Kidney epithelial cell (primary cell): ENCODE results near the gene DNMBP. TPM values are rescaled to one million over a fixed set of nuclear protein-coding genes. Genes with fewer than 3 reads are reported as not detected.
A peak's percentile ranks its signal among the peaks of the same experiment; 100 is the strongest.
"Not testable (repeated sequence)": the region's sequence is repeated elsewhere in the genome, so short reads cannot be mapped to it uniquely, and the experiment has no call there.

Experiments used
- DNase-seq: peaks from one replicate; pipeline ENCODE4 v3.0.0-alpha.2; 2010; ENCODE audit warnings: low read depth
- H3K27me3 ChIP-seq: 2 replicates; pipeline ENCODE4 v1.6.0; 2011; ENCODE audit warnings: low read length; ENCODE audit not compliant: control insufficient read depth, insufficient read depth
- H3K36me3 ChIP-seq: 2 replicates; pipeline ENCODE4 v1.5.1; 2011; ENCODE audit warnings: low read length; ENCODE audit not compliant: control insufficient read depth, insufficient read depth
- H3K4me3 ChIP-seq: 2 replicates; pipeline ENCODE4 v1.5.1; 2011; ENCODE audit warnings: low read depth, mild to moderate bottlenecking, control low read depth, low read length
- total RNA-seq: library from RNA; depleted of rRNA; stranded (reverse); fragments of >200 nt; gene quantifications from 2 replicates; pipeline ENCODE4 v1.2.3, GENCODE V29; 2015
- TF ChIP-seq, protein P1 (sequence below): IDR thresholded peaks from 2 replicates; pipeline ENCODE4 v1.5.1; 2011; ENCODE audit warnings: mild to moderate bottlenecking, moderate library complexity, low read length, control low read depth, inconsistent platforms; ENCODE audit not compliant: insufficient read depth, poor library complexity, severe bottlenecking

The DNMBP gene
- total RNA-seq, 1 donor from 2014 or later: 15.3 TPM

DNA sequence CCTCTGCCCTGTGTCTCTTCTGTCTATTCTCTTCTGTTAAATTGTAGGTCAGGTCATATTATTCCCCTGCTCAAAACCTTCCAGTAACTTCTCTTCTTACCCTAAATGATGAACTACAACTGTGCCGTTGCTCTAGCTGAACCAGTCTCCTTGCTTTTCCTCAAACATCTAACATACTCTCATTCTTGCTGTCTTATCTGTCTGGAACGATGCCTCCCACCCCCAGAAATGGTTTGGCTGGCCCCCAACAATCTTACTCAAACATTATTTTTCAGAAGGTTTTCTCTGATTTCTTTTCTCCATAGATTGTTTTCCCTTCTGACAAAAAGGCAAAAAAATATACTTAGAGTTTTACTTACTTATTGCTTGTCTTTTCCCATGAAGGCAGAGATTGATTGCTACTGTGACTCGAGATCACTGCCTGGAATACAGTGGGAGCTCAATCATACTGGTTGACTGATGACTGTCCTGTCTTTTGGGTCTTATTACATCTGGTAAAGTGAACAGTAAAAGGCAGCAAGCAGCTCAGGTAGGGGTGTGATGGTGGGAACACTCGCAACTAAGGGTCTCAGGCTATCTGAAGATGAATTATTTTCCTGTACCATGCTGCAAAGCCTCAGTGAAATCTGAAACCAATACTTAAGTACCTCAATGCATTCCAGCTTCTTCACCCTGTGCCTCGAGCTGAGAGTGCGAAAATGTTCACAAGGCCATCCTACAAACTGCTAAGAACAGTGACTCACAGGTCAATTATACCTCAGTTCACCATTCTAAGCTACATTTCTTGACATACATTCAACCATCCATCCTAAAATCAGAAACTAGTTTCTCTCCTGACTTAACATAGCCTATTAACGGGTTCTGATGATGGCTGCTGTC lies 67.6 kb downstream of the DNMBP start:
- no peak overlapping the region for H3K4me3 ChIP-seq
- H3K36me3 ChIP-seq: no peaks in the 10 kb centered on the region
- DNase-seq: no peak
- TF ChIP-seq, protein P1, sequence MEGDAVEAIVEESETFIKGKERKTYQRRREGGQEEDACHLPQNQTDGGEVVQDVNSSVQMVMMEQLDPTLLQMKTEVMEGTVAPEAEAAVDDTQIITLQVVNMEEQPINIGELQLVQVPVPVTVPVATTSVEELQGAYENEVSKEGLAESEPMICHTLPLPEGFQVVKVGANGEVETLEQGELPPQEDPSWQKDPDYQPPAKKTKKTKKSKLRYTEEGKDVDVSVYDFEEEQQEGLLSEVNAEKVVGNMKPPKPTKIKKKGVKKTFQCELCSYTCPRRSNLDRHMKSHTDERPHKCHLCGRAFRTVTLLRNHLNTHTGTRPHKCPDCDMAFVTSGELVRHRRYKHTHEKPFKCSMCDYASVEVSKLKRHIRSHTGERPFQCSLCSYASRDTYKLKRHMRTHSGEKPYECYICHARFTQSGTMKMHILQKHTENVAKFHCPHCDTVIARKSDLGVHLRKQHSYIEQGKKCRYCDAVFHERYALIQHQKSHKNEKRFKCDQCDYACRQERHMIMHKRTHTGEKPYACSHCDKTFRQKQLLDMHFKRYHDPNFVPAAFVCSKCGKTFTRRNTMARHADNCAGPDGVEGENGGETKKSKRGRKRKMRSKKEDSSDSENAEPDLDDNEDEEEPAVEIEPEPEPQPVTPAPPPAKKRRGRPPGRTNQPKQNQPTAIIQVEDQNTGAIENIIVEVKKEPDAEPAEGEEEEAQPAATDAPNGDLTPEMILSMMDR: no peak
- no peaks in the 10 kb centered on the region for H3K27me3 ChIP-seq

DNA sequence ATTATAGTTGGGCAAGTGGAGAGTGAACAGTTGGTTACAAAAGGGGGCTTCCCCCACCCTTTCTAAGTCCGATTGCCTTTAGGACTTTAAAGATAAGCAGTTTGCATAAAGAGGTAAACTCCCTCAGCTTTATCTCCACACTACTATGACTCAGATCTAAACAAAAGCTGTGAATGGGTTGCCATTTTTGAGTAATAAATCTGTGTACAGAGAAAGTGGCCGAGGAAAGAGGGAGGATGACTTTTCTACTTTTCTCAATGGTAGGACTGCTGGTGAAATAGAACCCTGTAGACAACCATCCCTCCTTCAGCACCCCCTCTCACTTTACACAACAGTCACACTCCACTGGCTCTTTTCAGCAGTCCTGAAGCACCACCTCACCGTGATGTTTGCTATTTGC lies 71.2 kb downstream of the DNMBP start:
- Histone ChIP-seq H3K27me3 (no peaks in the 10 kb centered on the region), H3K36me3 (no peaks in the 10 kb centered on the region), H3K4me3 (no peak overlapping the region)
- TF ChIP-seq, protein P1: no peak
- no peak for DNase-seq

DNA sequence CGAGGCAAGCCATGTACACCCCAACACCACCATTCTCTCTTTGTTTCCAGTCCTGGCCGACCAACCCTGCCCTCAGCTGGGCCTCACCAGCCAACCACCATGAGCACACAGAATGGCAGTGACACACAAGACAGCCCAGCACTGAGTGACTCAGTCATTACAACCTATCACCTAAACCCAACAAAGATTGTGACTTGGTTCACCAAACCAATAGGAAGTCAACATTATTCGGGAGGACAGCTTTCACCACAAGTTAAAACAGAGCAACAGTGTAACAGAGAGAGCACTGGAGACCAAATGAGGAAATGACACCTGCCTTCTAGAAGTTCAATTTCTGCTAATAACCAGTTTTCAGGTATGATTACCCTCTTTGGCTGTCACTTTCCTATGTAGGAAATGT lies 72.1 kb downstream of the DNMBP start:
- DNase-seq: no peak
- Histone ChIP-seq H3K27me3 (no peaks in the 10 kb centered on the region), H3K36me3 (no peaks in the 10 kb centered on the region)

DNA sequence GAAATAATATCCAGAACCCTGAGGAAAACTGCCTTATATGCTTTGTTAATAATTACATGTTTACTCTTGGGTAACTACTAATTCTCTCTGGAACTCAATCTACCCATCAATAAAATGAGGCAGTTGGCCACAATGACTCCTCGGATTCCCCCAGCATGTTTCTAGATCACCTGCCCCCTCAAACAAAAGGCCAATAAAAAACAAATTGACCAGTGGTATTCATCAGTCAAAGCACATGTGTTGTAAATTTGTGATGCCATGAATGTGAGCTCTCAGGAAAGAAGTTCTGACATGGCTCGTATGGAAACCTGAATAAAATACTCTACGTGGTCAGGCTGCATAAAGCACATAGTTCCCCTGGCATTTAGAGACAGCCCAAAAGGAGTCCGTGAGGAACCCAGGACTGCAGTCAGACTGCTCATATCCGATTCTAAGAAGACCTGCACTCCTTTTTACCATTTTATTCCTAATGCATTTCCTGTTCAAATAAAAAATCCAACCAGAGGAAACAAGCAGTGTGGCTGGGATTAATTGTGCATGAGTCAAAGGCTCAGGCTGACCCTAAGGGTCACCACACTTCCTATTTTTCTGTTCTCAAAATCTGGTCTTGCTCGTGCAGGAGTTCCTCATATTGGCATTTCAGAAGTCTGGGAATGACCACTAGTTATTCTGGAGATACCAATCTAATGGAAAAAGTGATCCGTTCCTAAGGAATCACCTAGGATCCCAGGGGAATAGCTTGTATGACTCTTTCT lies 77.4 kb downstream of the DNMBP start:
- not testable (repeated sequence) for H3K36me3 ChIP-seq, H3K27me3 ChIP-seq, DNase-seq, H3K4me3 ChIP-seq

More for the DNA sequence above, 72.1 kb downstream of the DNMBP start:
- no peak overlapping the region for H3K4me3 ChIP-seq
- TF ChIP-seq, protein P1: no peak

DNA sequence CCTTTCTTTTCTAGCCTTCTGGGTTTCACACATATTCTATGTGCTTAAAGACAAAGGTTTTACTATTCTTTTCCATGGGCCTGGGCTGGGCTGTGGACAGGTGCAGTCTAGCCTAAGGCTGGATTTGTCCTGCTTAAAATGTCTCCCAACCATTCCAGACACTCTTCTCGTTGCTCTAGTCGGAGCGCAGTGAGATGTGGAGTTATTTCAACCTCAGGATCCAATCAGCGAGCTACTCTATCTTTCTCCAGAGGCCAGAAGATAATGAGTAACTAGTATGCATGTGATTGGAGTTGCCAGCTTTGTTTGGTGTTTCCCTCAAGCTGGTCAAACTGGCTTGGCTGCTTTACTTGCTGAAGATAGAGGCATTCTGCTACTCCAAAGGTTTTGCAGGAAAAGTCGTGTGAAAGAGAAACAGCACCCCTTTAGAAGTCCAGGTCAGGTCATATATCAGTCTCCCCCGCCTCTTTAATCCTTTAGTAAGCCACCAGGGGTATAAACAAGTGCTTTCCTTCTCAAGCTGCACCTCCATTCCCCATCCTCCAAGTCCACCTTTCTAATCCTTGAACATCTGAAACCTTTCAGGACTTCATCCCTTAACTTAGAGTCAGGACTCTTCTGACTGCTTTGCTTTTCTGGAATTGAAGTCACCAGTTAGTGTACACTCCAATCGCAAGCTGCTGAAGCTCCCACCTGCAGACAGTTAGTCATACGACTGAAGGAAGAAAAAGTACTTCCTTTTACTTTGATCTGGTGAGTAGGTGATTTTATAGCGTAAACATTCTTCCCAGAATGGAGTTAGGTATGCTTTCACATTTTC lies 78.8 kb downstream of the DNMBP start:
- TF ChIP-seq, protein P1: no peak
- peak; percentile 84 for DNase-seq
- Histone ChIP-seq H3K27me3 (no peaks in the 10 kb centered on the region), H3K4me3 (peak overlapping the region; percentile 45), H3K36me3 (no peaks in the 10 kb centered on the region)

DNA sequence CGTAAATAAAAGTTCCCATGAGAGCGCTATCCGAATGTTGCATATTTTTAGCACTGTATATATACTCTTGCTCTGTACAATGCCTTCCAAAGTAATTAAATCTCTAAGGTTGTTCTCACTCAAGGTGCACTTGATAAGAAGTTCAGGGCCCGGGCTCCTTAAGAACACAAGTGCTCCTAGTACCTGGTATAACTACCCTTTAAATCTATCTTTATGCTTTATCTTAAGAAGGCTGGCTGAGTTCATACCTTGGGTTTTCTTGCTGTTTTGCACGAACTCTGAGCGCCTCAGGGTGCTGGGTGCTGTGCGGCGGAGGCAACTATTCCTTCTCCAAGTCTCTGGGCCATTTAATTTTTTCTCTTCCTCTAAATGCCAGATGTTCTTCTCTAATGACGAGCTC lies 80.4 kb downstream of the DNMBP start:
- TF ChIP-seq, protein P1: no peak
- peak overlapping the region; percentile 45 for H3K4me3 ChIP-seq
- DNase-seq: no peak
- H3K36me3 ChIP-seq: no peaks in the 10 kb centered on the region
- no peaks in the 10 kb centered on the region for H3K27me3 ChIP-seq
